GM19324 (cell line): ENCODE results near the gene RNF152.

ENCODE experiments used
- ATAC-seq: cut with Tn5 transposase; IDR thresholded peaks from one replicate; pipeline ENCODE4 v1.9.1; 2021; ENCODE audit warnings: mild to moderate bottlenecking, moderate library complexity; ENCODE audit not compliant: unreplicated experiment, low FRiP score

The RNF152 gene

GRCh38 chr18:61765097-61765496, 127.7 kb downstream of the RNF152 start:
- no peak for ATAC-seq

DNA sequence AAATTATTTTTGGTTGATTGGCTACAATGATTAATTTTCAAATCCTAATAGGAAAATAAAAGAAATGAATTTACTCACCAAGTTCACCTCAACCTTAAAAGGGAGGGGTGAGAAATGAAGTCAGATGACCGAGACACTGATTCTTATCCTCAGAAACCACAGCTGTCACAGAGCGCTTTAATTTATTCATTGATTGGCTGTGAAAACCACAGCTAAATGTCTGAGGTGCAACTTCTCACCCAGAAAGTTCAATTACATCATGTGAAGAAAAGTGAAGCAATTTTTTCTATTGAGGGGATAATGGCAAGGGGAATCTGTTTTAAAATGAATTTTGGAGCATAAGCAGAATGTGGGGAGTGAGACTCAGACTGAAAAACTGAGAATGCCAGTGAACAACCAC, 128.4 kb downstream of the RNF152 start:
- ATAC-seq: no peak

DNA sequence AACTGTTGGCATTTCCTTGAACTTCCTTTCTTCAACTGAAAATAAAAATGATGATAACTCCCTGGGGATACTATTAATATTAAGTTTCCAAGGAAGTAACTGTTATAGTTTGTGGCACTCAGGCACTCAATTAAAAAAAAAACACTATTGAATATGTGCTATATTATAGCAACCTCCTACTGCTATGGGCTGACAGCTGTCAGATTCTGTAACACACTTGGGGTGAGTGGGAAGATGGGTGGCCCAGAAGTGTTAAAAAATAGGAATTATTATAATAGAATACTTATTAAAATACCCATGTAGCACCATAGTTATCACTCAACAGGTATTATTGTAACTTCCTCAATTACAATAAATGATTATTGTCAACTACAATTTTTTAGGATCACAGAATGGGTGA, 130.9 kb downstream of the RNF152 start:
- no peak for ATAC-seq
